HG02840 (cell line): ENCODE measurements around the gene RAMP1.

Experiments used
- ATAC-seq: cut with Tn5 transposase; IDR thresholded peaks from one replicate; pipeline ENCODE4 v1.9.1; 2021; ENCODE audit warnings: mild to moderate bottlenecking, moderate library complexity, moderate number of reproducible peaks; ENCODE audit not compliant: unreplicated experiment, low FRiP score

The RAMP1 gene

GRCh38 chr2:237892984-237893595, 33.7 kb downstream of the RAMP1 start:
- ATAC-seq: no peak

- ATAC-seq: no peak
Observed at GRCh38 chr2:237894396-237894979, 35.1 kb downstream of the RAMP1 start.

GRCh38 chr2:237894986-237895543, 35.6 kb downstream of the RAMP1 start:
- ATAC-seq: no peak

GRCh38 chr2:237895544-237896506, 36.4 kb downstream of the RAMP1 start:
- no peak for ATAC-seq

GRCh38 chr2:237896507-237896892, 37.1 kb downstream of the RAMP1 start:
- no peak for ATAC-seq

GRCh38 chr2:237896956-237897355, 37.5 kb downstream of the RAMP1 start:
- ATAC-seq: no peak

- ATAC-seq: no peak
Observed at GRCh38 chr2:237898057-237898414, 38.6 kb downstream of the RAMP1 start.

GRCh38 chr2:237900891-237901831, 41.7 kb downstream of the RAMP1 start:
- ATAC-seq: no peak

- no peak for ATAC-seq
Observed at GRCh38 chr2:237901932-237902850, 42.8 kb downstream of the RAMP1 start.

- ATAC-seq: no peak
Observed at GRCh38 chr2:237904831-237905599, 45.6 kb downstream of the RAMP1 start.

- no peak for ATAC-seq
Observed at GRCh38 chr2:237907144-237907543, 47.7 kb downstream of the RAMP1 start.

GRCh38 chr2:237909075-237909695, 49.8 kb downstream of the RAMP1 start:
- no peak for ATAC-seq

- ATAC-seq: no peak
Observed at GRCh38 chr2:237909801-237910475, 50.5 kb downstream of the RAMP1 start.

- ATAC-seq: no peak
Observed at GRCh38 chr2:237910576-237911362, 51.3 kb downstream of the RAMP1 start.

- ATAC-seq: no peak
Observed at GRCh38 chr2:237911363-237912017, 52.1 kb downstream of the RAMP1 start.
